ENCODE results near the gene ATP4A. TPM values are rescaled to one million over a fixed set of nuclear protein-coding genes. Genes with fewer than 3 reads are reported as not detected.
A peak's percentile ranks its signal among the peaks of the same experiment; 100 is the strongest.

Gene ATP4A
- total RNA-seq, 2 donors from 2014 or later, result 0.18 TPM; not detected in 1

DNA sequence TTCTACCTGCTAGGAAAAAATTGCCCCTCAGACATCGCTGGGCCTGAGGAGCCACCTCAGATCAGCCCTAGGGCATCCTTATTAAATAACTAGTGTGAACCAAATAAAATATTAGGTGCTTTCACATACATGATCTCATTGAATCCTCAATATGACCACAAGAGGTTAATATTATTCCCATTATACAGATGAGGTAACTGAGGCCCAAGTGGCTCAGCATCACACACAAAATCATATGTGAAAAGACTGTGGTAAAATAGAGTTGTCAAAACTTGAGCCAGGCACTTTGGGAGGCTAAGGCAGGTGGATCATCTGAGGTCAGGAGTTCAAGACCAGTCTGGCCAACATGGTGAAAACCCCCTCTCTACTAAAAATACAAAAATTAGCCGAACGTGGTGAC, 47.1 kb downstream of the ATP4A start:
- Histone ChIP-seq H3K27me3 (ENCODE audit: control insufficient read depth, insufficient read depth, low read length, poor library complexity, severe bottlenecking) (no peaks in the 10 kb centered on the region), H3K4me1 (ENCODE audit: control insufficient read depth, insufficient read depth, low read length) (peaks cover 4% of the 10 kb centered on the region), H3K4me3 (ENCODE audit: low read length) (no peak overlapping the region), H3K9me3 (ENCODE audit: control insufficient read depth, low read length) (no peaks in the 10 kb centered on the region), H3K9ac (ENCODE audit: extremely low read depth, low read length, poor library complexity, severe bottlenecking) (no peak overlapping the region), H3K36me3 (ENCODE audit: control insufficient read depth, insufficient read depth, low read length) (no peaks in the 10 kb centered on the region), H3K27ac (ENCODE audit: low read depth, low read length) (no peak overlapping the region)
- 96 to 100% methylated on average over 3 of the region's 3 CpGs for WGBS, 2 experiments (ENCODE audit: insufficient coverage in 1 of 2, insufficient read length in 1 of 2)
- Mint-ChIP-seq H3K4me1 (peaks cover 8% of the 10 kb centered on the region), H3K4me3 (no peak overlapping the region), H3K27me3 (ENCODE audit: insufficient read depth) (peaks cover 3% of the 10 kb centered on the region), H3K9me3 (no peaks in the 10 kb centered on the region), H3K36me3 (ENCODE audit: low read depth) (no peaks in the 10 kb centered on the region), H3K27ac (no peak overlapping the region)
- DNase-seq, result no peak
- TF ChIP-seq, protein P1, sequence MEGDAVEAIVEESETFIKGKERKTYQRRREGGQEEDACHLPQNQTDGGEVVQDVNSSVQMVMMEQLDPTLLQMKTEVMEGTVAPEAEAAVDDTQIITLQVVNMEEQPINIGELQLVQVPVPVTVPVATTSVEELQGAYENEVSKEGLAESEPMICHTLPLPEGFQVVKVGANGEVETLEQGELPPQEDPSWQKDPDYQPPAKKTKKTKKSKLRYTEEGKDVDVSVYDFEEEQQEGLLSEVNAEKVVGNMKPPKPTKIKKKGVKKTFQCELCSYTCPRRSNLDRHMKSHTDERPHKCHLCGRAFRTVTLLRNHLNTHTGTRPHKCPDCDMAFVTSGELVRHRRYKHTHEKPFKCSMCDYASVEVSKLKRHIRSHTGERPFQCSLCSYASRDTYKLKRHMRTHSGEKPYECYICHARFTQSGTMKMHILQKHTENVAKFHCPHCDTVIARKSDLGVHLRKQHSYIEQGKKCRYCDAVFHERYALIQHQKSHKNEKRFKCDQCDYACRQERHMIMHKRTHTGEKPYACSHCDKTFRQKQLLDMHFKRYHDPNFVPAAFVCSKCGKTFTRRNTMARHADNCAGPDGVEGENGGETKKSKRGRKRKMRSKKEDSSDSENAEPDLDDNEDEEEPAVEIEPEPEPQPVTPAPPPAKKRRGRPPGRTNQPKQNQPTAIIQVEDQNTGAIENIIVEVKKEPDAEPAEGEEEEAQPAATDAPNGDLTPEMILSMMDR (conservative IDR thresholded peaks at IDR 0.05), result no peak

- TF ChIP-seq, protein P1 (conservative IDR thresholded peaks at IDR 0.05), result peak; percentile 39
- no peaks in the 10 kb centered on the region for H3K9me3 ChIP-seq (ENCODE audit: control insufficient read depth, low read length)
- DNase-seq, result peak; percentile 80
- H3K27me3 ChIP-seq (ENCODE audit: control insufficient read depth, insufficient read depth, low read length, poor library complexity, severe bottlenecking), result no peaks in the 10 kb centered on the region
- Mint-ChIP-seq H3K4me1 (peaks cover 8% of the 10 kb centered on the region), H3K9me3 (no peaks in the 10 kb centered on the region), H3K4me3 (peak overlapping the region; percentile 18), H3K36me3 (ENCODE audit: low read depth) (no peaks in the 10 kb centered on the region), H3K27me3 (ENCODE audit: insufficient read depth) (peaks cover 5% of the 10 kb centered on the region), H3K27ac (no peak overlapping the region)
- no peak overlapping the region for H3K4me3 ChIP-seq (ENCODE audit: low read length)
- H3K27ac ChIP-seq (ENCODE audit: low read depth, low read length), result no peak overlapping the region
- WGBS, 2 experiments (ENCODE audit: insufficient coverage in 1 of 2, insufficient read length in 1 of 2), result 59% methylated on average over 4 to 20 of the region's 20 CpGs
- no peak overlapping the region for H3K9ac ChIP-seq (ENCODE audit: extremely low read depth, low read length, poor library complexity, severe bottlenecking)
- no peaks in the 10 kb centered on the region for H3K36me3 ChIP-seq (ENCODE audit: control insufficient read depth, insufficient read depth, low read length)
- peaks cover 4% of the 10 kb centered on the region for H3K4me1 ChIP-seq (ENCODE audit: control insufficient read depth, insufficient read depth, low read length)
Measured at GRCh38 chr19:35514282-35514809, 49.1 kb downstream of the ATP4A start.

DNA sequence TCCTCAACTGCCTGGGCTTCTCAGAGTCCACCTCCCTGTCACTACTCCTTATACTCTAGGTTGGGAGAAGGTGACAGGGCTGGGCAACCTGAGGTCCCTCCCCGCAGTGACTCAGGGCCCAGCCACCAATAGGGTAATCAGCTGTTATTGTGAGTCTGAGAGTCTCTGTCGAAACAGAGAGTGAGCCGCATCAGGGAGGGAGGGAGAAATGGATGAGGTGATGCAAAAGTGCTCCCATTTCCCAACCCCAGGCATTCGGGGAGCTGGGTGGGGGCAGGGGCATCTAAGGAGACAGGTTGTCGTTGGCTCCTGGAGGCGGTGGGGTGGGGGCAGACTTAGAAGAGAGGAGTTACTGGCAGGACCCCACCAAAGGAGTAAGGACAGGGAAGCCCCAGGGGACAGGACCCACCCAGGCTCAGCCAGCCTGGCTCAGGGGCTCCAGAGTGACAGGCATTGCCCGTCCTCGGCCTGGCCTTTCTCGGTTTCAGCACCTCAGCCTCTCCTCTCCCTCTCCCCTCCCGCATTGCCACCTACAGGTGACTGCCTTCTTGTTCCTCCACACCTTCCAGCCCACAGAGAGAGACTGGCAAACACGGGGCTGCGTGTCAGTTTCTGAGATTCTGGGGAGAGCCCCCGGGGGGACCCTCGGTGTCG, 49.7 kb downstream of the ATP4A start, which contains the start of gene DMKN:
TSS of gene DMKN (minus strand) at position 22 of the 654 bp plus-strand sequence. CDS start 174 bp downstream, outside the sequence.
- Mint-ChIP-seq H3K36me3 (ENCODE audit: low read depth) (no peaks in the 10 kb centered on the region), H3K4me3 (peak within 1 kb of the TSS; percentile 18), H3K27me3 (ENCODE audit: insufficient read depth) (peaks cover 5% of the 10 kb centered on the region), H3K4me1 (peaks cover 8% of the 10 kb centered on the region), H3K9me3 (no peaks in the 10 kb centered on the region), H3K27ac (no peak within 1 kb of the TSS)
- no peak within 1 kb of the TSS for H3K27ac ChIP-seq (ENCODE audit: low read depth, low read length)
- no peaks in the 10 kb centered on the region for H3K36me3 ChIP-seq (ENCODE audit: control insufficient read depth, insufficient read depth, low read length)
- peaks cover 4% of the 10 kb centered on the region for H3K4me1 ChIP-seq (ENCODE audit: control insufficient read depth, insufficient read depth, low read length)
- H3K9ac ChIP-seq (ENCODE audit: extremely low read depth, low read length, poor library complexity, severe bottlenecking), result no peak within 1 kb of the TSS
- H3K9me3 ChIP-seq (ENCODE audit: control insufficient read depth, low read length), result no peaks in the 10 kb centered on the region
- WGBS, 2 experiments (ENCODE audit: insufficient coverage in 1 of 2, insufficient read length in 1 of 2), result 43 to 50% methylated on average over 1 to 15 of the region's 15 CpGs
- no peaks in the 10 kb centered on the region for H3K27me3 ChIP-seq (ENCODE audit: control insufficient read depth, insufficient read depth, low read length, poor library complexity, severe bottlenecking)
- peak; percentile 86 for DNase-seq
- TF ChIP-seq, protein P1 (conservative IDR thresholded peaks at IDR 0.05), result peak; percentile 65
- H3K4me3 ChIP-seq (ENCODE audit: low read length), result no peak within 1 kb of the TSS
